Endothelial cell of umbilical vein (primary cell): ENCODE measurements around the gene XIRP1. TPM values are rescaled to one million over a fixed set of nuclear protein-coding genes. Genes with fewer than 3 reads are reported as not detected.

Experiments
- BruUV-seq: library from RNA; stranded (reverse); fragments of 400-500 nt; replicated peaks from 2 replicates; lab custom pipeline; 2021; lab: Mats Ljungman, UMichigan
- CTCF ChIA-PET: fragments of 300-600, 350-600 bp; sonication (Branson Sonifier 250); formaldehyde crosslinking; loops from one replicate; lab custom pipeline; 2021; ENCODE audit warnings: antibody characterized with exemption, inconsistent platforms; lab: Charles Lee
- POLR2A ChIA-PET: fragments of 300-600, 350-600 bp; sonication (Branson Sonifier 250); formaldehyde crosslinking; loops from one replicate; lab custom pipeline; 2021; ENCODE audit warnings: antibody characterized with exemption, inconsistent platforms; lab: Charles Lee
- DNase-seq: peaks from one replicate; pipeline ENCODE4 v3.0.0-alpha.2; 2011; ENCODE audit warnings: low read depth, low spot score
- FAIRE-seq: peaks from 2 replicates; lab custom pipeline; 2011; peaks lifted over from hg19 to GRCh38; lab: Jason Lieb, UNC
- H2AFZ ChIP-seq: 2 replicates; pipeline ENCODE4 v1.6.0; 2012; ENCODE audit warnings: low read depth, low read length, control low read depth, inconsistent platforms
- H3K27ac ChIP-seq: 2 replicates; pipeline ENCODE4 v1.5.1; 2011; ENCODE audit warnings: low read depth, mild to moderate bottlenecking, control low read depth, low read length, moderate library complexity; ENCODE audit not compliant: insufficient read depth
- H3K27me3 ChIP-seq, 2 experiments: 2 replicates each; pipeline versions ENCODE4 v1.6.0 to v1.6.1; 2011; ENCODE audit warnings: low read length in 2 of 2, mixed read lengths in 1 of 2; ENCODE audit not compliant: control insufficient read depth in 2 of 2, insufficient read depth in 2 of 2
- H3K36me3 ChIP-seq, 2 experiments: 2 replicates in 1 of 2; 3 replicates in 1 of 2; pipeline ENCODE4 v1.5.1; 2011; ENCODE audit warnings: low read length in 2 of 2, mild to moderate bottlenecking in 1 of 2, moderate library complexity in 1 of 2; ENCODE audit not compliant: control insufficient read depth in 2 of 2, insufficient read depth in 2 of 2; ENCODE audit errors: extremely low read depth in 1 of 2
- H3K4me1 ChIP-seq: 3 replicates; pipeline ENCODE4 v1.5.1; 2011; ENCODE audit warnings: mild to moderate bottlenecking, low read length; ENCODE audit not compliant: control insufficient read depth, insufficient read depth; ENCODE audit errors: extremely low read depth
- H3K4me2 ChIP-seq: 2 replicates; pipeline ENCODE4 v1.6.1; 2011; ENCODE audit warnings: low read length, control low read depth, mixed read lengths; ENCODE audit not compliant: insufficient read depth
- H3K4me3 ChIP-seq, 3 experiments: fragments of 200-600 bp in 1 of 3; sonication (generic), shearing (Covaris generic) in 1 of 3; replicated peaks in 1 of 3; 2 replicates each; pipeline ENCODE4 v1.5.1; 2011 to 2016; ENCODE audit warnings: control low read depth in 3 of 3, low read length in 3 of 3, mild to moderate bottlenecking in 2 of 3, inconsistent platforms in 1 of 3, low read depth in 1 of 3, moderate library complexity in 1 of 3; ENCODE audit not compliant: insufficient read depth in 1 of 3
- H3K79me2 ChIP-seq: 2 replicates; pipeline ENCODE4 v1.6.0; 2012; ENCODE audit warnings: low read length, inconsistent platforms; ENCODE audit not compliant: control insufficient read depth, insufficient read depth
- H3K9ac ChIP-seq: replicated peaks from 2 replicates; pipeline ENCODE3; 2011; ENCODE audit warnings: low read length, control low read depth; ENCODE audit not compliant: insufficient read depth; ENCODE audit errors: extremely low read depth
- H3K9me1 ChIP-seq: replicated peaks from 3 replicates; pipeline ENCODE4 v1.6.0; 2011; ENCODE audit warnings: mild to moderate bottlenecking, low read length; ENCODE audit not compliant: control insufficient read depth, insufficient read depth; ENCODE audit errors: extremely low read depth
- H3K9me3 ChIP-seq: replicated peaks from 2 replicates; pipeline ENCODE4 v1.5.1; 2012; ENCODE audit warnings: low read length, inconsistent platforms; ENCODE audit not compliant: control insufficient read depth, insufficient read depth
- H4K20me1 ChIP-seq: replicated peaks from 2 replicates; pipeline ENCODE3; 2011; ENCODE audit warnings: mild to moderate bottlenecking, low read length; ENCODE audit not compliant: control insufficient read depth, insufficient read depth; ENCODE audit errors: extremely low read depth
- CTCF ChIP-seq, 2 donors: IDR thresholded peaks; 1 replicate in 1 of 2; 2 replicates in 1 of 2; pipeline ENCODE4 v1.5.1; 2011; ENCODE audit warnings: low read length in 2 of 2, mild to moderate bottlenecking in 2 of 2, moderate library complexity in 2 of 2, control low read depth in 1 of 2, inconsistent platforms in 1 of 2, low read depth in 1 of 2; ENCODE audit not compliant: insufficient read depth in 1 of 2; ENCODE audit errors: extremely low read depth in 1 of 2
- EZH2 ChIP-seq: IDR thresholded peaks from 2 replicates; pipeline ENCODE4 v1.6.1; 2012; ENCODE audit warnings: borderline replicate concordance, low read depth, mild to moderate bottlenecking, moderate library complexity, low read length, inconsistent platforms; ENCODE audit not compliant: severe bottlenecking
- FOS ChIP-seq: IDR thresholded peaks from 2 replicates; pipeline ENCODE4 v1.6.1; 2011; ENCODE audit warnings: mild to moderate bottlenecking, low read length, moderate library complexity, borderline replicate concordance; ENCODE audit not compliant: insufficient read depth
- GATA2 ChIP-seq: IDR thresholded peaks from 2 replicates; pipeline ENCODE4 v1.7.0; 2011; ENCODE audit warnings: low read depth, mild to moderate bottlenecking, moderate library complexity, mixed read lengths, low read length; ENCODE audit not compliant: insufficient read length, insufficient read depth
- JUN ChIP-seq: IDR thresholded peaks from 2 replicates; pipeline ENCODE4 v1.6.1; 2011; ENCODE audit warnings: borderline replicate concordance, low read depth; ENCODE audit not compliant: insufficient read length, insufficient read depth
- MAX ChIP-seq: IDR thresholded peaks from 2 replicates; pipeline ENCODE4 v1.6.1; 2011; ENCODE audit not compliant: insufficient read depth, insufficient read length
- MYC ChIP-seq: IDR thresholded peaks from one replicate; pipeline ENCODE4 v1.6.1; 2011; ENCODE audit warnings: mild to moderate bottlenecking, low read depth, low read length
- POLR2A ChIP-seq: IDR thresholded peaks from 2 replicates; pipeline ENCODE4 v1.6.1; 2012; ENCODE audit warnings: low read depth, mild to moderate bottlenecking, control low read depth, low read length
- POLR2AphosphoS5 ChIP-seq: IDR thresholded peaks from 2 replicates; pipeline ENCODE4 v1.6.1; 2012; ENCODE audit warnings: low read depth, mild to moderate bottlenecking, control low read depth, low read length, moderate library complexity; ENCODE audit not compliant: insufficient read depth
- dilution Hi-C: fragments of 300-500 bp; cut with MboI; formaldehyde crosslinking; loops from one replicate; pipeline ENCODE4 v1.15.0; 2019; ENCODE audit warnings: low sequenced_read_pairs; ENCODE audit not compliant: extremely low pct_ligation_motif_present
- intact Hi-C: fragments of 100-400 bp; cut with micrococcal nuclease; formaldehyde crosslinking; loops from one replicate; pipeline ENCODE4 v1.10.0; 2022
- polyA plus RNA-seq, 4 experiments: library from polyadenylated mRNA; depleted of rRNA in 3 of 4; stranded (reverse) in 3 of 4; unstranded in 1 of 4; fragments of >200 nt; gene quantifications; 2 replicates each; pipeline versions ENCODE4 v1.2.1 to v1.2.3, GENCODE V29; 2011 to 2012; ENCODE audit warnings: missing spikeins in 1 of 4
- total RNA-seq: library from RNA; stranded (reverse); gene quantifications from 2 replicates; pipeline ENCODE4 v1.2.3, GENCODE V29; 2021

XIRP1 gene
- total and polyA plus RNA-seq, 2 donors (not counting 3 experiments of a cell fraction or from before 2014, with no cell fraction given) = not detected

GRCh38 chr3:39135170-39135805, 57.1 kb downstream of the XIRP1 start:
- BruUV-seq = no TSS peak
- Histone ChIP-seq H3K4me3 (no peak overlapping the region), H3K9me3 (no peaks in the 10 kb centered on the region), H3K79me2 (no peaks in the 10 kb centered on the region), H3K9me1 (no peaks in the 10 kb centered on the region), H4K20me1 (no peaks in the 10 kb centered on the region), H3K4me1 (peaks cover 9% of the 10 kb centered on the region), H3K9ac (no peak overlapping the region), H2AFZ (peak overlapping the region; percentile 36), H3K36me3 (peaks cover 0 to 3% of the 10 kb centered on the region in 2 experiments), H3K4me2 (peak overlapping the region; percentile 29), H3K27me3 (no peaks in the 10 kb centered on the region), H3K27ac (no peak overlapping the region)
- FAIRE-seq = peak; percentile 87
- peak; percentile 41 for TF ChIP-seq GATA2
- no peak for TF ChIP-seq EZH2
- TF ChIP-seq CTCF (IDR thresholded peaks at IDR 0.05; ENCODE audit: extremely low read depth in 1 of 2, insufficient read depth in 1 of 2, low read depth in 1 of 2, low read length in 2 of 2) = no peak
- TF ChIP-seq FOS = no peak
- no peak for TF ChIP-seq MYC
- TF ChIP-seq POLR2A = no peak
- no peak for TF ChIP-seq MAX
- peak; percentile 47 for TF ChIP-seq POLR2AphosphoS5
- no peak for TF ChIP-seq JUN
- ChIA-PET POLR2A (interaction anchor here (1.0 kb wide), 1 partner anchor 12 kb away, joined by 3 read pairs; no protein-coding TSS in a partner anchor), CTCF (interaction anchor here (1.5 to 1.9 kb wide), 4 partner anchors 9 to 153 kb away, joined by 4 to 8 read pairs (median 6); no protein-coding TSS in a partner anchor)
- DNase-seq = peak; percentile 68
- dilution Hi-C loops = no loop called here
- intact Hi-C loops = no loop called here
